Mammary epithelial cell (primary cell): ENCODE measurements around the gene CTAGE15.
"Not testable (repeated sequence)": the region's sequence is repeated elsewhere in the genome, so short reads cannot be mapped to it uniquely, and the experiment has no call there.

ENCODE experiments used
- CTCF ChIP-seq, 2 donors: IDR thresholded peaks in 1 of 2; conservative IDR thresholded peaks in 1 of 2; 2 replicates each; pipeline ENCODE4 v1.5.1; 2011 to 2012; ENCODE audit warnings: inconsistent platforms in 2 of 2, low read length in 2 of 2, mild to moderate bottlenecking in 2 of 2, control low read depth in 1 of 2, low read depth in 1 of 2; ENCODE audit not compliant: insufficient read depth in 1 of 2; ENCODE audit errors: extremely low read depth in 1 of 2
- EZH2 ChIP-seq: IDR thresholded peaks from 2 replicates; pipeline ENCODE4 v1.6.1; 2012; ENCODE audit warnings: low read length, inconsistent platforms, borderline replicate concordance

- TF ChIP-seq CTCF (conservative IDR thresholded peaks at IDR 0.05 in 1 of 2, IDR thresholded peaks at IDR 0.05 in 1 of 2; ENCODE audit: extremely low read depth in 1 of 2, insufficient read depth in 1 of 2, low read depth in 1 of 2, low read length in 2 of 2); EZH2: not testable (repeated sequence)
Observed at GRCh38 chr7:143621175-143621574, 49.6 kb downstream of the CTAGE15 start.
